HEK293 (cell line): ENCODE data around the gene TMCC1.

ENCODE experiments used
- CTCF ChIA-PET: fragments of 350-600 bp; formaldehyde crosslinking; extraction: SDS; loops from one replicate; lab custom pipeline; 2021; ENCODE audit warnings: antibody characterized with exemption; lab: Yijun Ruan, JAX
- POLR2A ChIA-PET: fragments of 300-600 bp; formaldehyde crosslinking; extraction: SDS; loops from one replicate; lab custom pipeline; 2020; ENCODE audit warnings: antibody characterized with exemption, inconsistent platforms; lab: Yijun Ruan, JAX
- H3K27ac ChIP-seq: fragments of 200-500 bp; sonication (Bioruptor generic); 2 replicates; pipeline ENCODE4 v1.5.1; 2014; ENCODE audit warnings: low read depth, low read length, control low read depth, inconsistent platforms; ENCODE audit errors: extremely low read depth
- H3K36me3 ChIP-seq, 2 experiments: fragments of 200-500 bp in 1 of 2; sonication (Bioruptor generic) in 1 of 2; 1 replicate in 1 of 2; 2 replicates in 1 of 2; pipeline ENCODE4 v1.5.1; 2014 to 2017; ENCODE audit warnings: inconsistent platforms in 2 of 2, low read length in 2 of 2; ENCODE audit not compliant: control insufficient read depth in 2 of 2, insufficient read depth in 1 of 2
- H3K4me1 ChIP-seq: fragments of 200-500 bp; sonication (Bioruptor generic); 2 replicates; pipeline ENCODE4 v1.5.1; 2014; ENCODE audit warnings: mild to moderate bottlenecking, low read length, inconsistent platforms; ENCODE audit not compliant: control insufficient read depth, insufficient read depth
- H3K4me3 ChIP-seq: 2 replicates; pipeline ENCODE4 v1.5.1; 2011; ENCODE audit warnings: low read depth, mild to moderate bottlenecking, control low read depth, low read length, moderate library complexity
- H3K9me3 ChIP-seq: fragments of 200-500 bp; sonication (Bioruptor generic); 2 replicates; pipeline ENCODE4 v1.5.1; 2014; ENCODE audit warnings: low read depth, low read length, inconsistent platforms; ENCODE audit not compliant: control insufficient read depth, insufficient read depth
- ATF2 ChIP-seq: fragments of 450-650 bp; formaldehyde crosslinking; IDR thresholded peaks from 2 replicates; pipeline ENCODE4 v1.5.1; 2016; ENCODE audit warnings: missing biosample characterization, missing genetic modification characterization, low read depth
- BCL11B ChIP-seq: fragments of 450-650 bp; formaldehyde crosslinking; IDR thresholded peaks from 2 replicates; pipeline ENCODE4 v1.5.1; 2016; ENCODE audit warnings: low read depth, missing biosample characterization, missing genetic modification characterization
- MYNN ChIP-seq: fragments of 450-650 bp; formaldehyde crosslinking; IDR thresholded peaks from 2 replicates; pipeline ENCODE4 v1.5.1; 2016; ENCODE audit warnings: missing biosample characterization, missing genetic modification characterization, borderline replicate concordance
- PRDM10 ChIP-seq: fragments of 450-650 bp; formaldehyde crosslinking; IDR thresholded peaks from 2 replicates; pipeline ENCODE4 v1.5.1; 2016; ENCODE audit warnings: missing biosample characterization, missing genetic modification characterization
- RBAK ChIP-seq: fragments of 450-650 bp; formaldehyde crosslinking; IDR thresholded peaks from 2 replicates; pipeline ENCODE4 v1.5.1; 2016; ENCODE audit warnings: missing biosample characterization, missing genetic modification characterization
- YY2 ChIP-seq: fragments of 450-650 bp; formaldehyde crosslinking; IDR thresholded peaks from 2 replicates; pipeline ENCODE4 v1.5.1; 2016; ENCODE audit warnings: missing biosample characterization, missing genetic modification characterization
- ZBTB44 ChIP-seq: fragments of 450-650 bp; IDR thresholded peaks from 2 replicates; pipeline ENCODE4 v1.5.1; 2018; ENCODE audit warnings: missing biosample characterization, mild to moderate bottlenecking, missing genetic modification characterization
- ZFHX2 ChIP-seq: fragments of 450-650 bp; formaldehyde crosslinking; conservative IDR thresholded peaks from 2 replicates; pipeline ENCODE4 v1.5.1; 2016; ENCODE audit warnings: missing biosample characterization, missing genetic modification characterization
- ZNF2 ChIP-seq: fragments of 450-650 bp; formaldehyde crosslinking; IDR thresholded peaks from 2 replicates; pipeline ENCODE4 v1.5.1; 2016; ENCODE audit warnings: missing biosample characterization, missing genetic modification characterization
- ZNF280C ChIP-seq: fragments of 450-650 bp; formaldehyde crosslinking; IDR thresholded peaks from 2 replicates; pipeline ENCODE4 v1.5.1; 2016; ENCODE audit warnings: missing biosample characterization, missing genetic modification characterization
- ZNF394 ChIP-seq: fragments of 450-650 bp; formaldehyde crosslinking; IDR thresholded peaks from 2 replicates; pipeline ENCODE4 v1.5.1; 2016; ENCODE audit warnings: missing biosample characterization, missing genetic modification characterization, mild to moderate bottlenecking, moderate library complexity, borderline replicate concordance
- ZNF404 ChIP-seq: fragments of 450-650 bp; formaldehyde crosslinking; IDR thresholded peaks from 2 replicates; pipeline ENCODE4 v1.5.1; 2017; ENCODE audit warnings: missing biosample characterization, missing genetic modification characterization
- ZNF423 ChIP-seq: fragments of 450-650 bp; formaldehyde crosslinking; IDR thresholded peaks from 2 replicates; pipeline ENCODE4 v1.5.1; 2016; ENCODE audit warnings: missing biosample characterization, missing genetic modification characterization
- ZNF449 ChIP-seq: fragments of 450-650 bp; formaldehyde crosslinking; IDR thresholded peaks from 2 replicates; pipeline ENCODE4 v1.5.1; 2017; ENCODE audit warnings: missing biosample characterization, mild to moderate bottlenecking, missing genetic modification characterization, moderate library complexity
- ZNF600 ChIP-seq: fragments of 450-650 bp; formaldehyde crosslinking; IDR thresholded peaks from 2 replicates; pipeline ENCODE4 v1.5.1; 2016; ENCODE audit warnings: missing biosample characterization, missing genetic modification characterization
- ZNF626 ChIP-seq: fragments of 450-650 bp; sonication (Bioruptor Pico); formaldehyde crosslinking; IDR thresholded peaks from 2 replicates; pipeline ENCODE4 v1.5.1; 2018; ENCODE audit warnings: missing biosample characterization, missing genetic modification characterization, inconsistent platforms
- ZNF664 ChIP-seq: fragments of 450-650 bp; formaldehyde crosslinking; IDR thresholded peaks from 2 replicates; pipeline ENCODE4 v1.5.1; 2016; ENCODE audit warnings: missing biosample characterization, missing genetic modification characterization

TMCC1 gene

GRCh38 chr3:129624347-129625071, 269.0 kb downstream of the TMCC1 start:
- peaks cover 3% of the 10 kb centered on the region; the same call in 1 of the 2 replicates for H3K4me1 ChIP-seq
- POLR2A ChIA-PET = interaction anchor here (1.0 kb wide), 1 partner anchor 11 kb away, joined by 3 read pairs; no protein-coding TSS in a partner anchor
- TF ChIP-seq PRDM10 (tag by site-specific recombination) (peak; percentile 73), ZNF404 (tag by site-specific recombination) (no peak), BCL11B (tag by site-specific recombination) (no peak)
- CTCF ChIA-PET = interaction anchor here (0.8 to 1.1 kb wide), 2 partner anchors 113 to 654 kb away, joined by 3 to 4 read pairs; no protein-coding TSS in a partner anchor
- no peaks in the 10 kb centered on the region for H3K36me3 ChIP-seq
- H3K4me3 ChIP-seq = no peak overlapping the region
- no peak overlapping the region for H3K27ac ChIP-seq
- H3K9me3 ChIP-seq = no peaks in the 10 kb centered on the region

- H3K9me3 ChIP-seq = no peaks in the 10 kb centered on the region
- POLR2A ChIA-PET = no interaction called here
- H3K36me3 ChIP-seq = no peaks in the 10 kb centered on the region
- CTCF ChIA-PET = interaction anchor here (0.6 kb wide), 1 partner anchor 295 kb away, joined by 4 read pairs; no protein-coding TSS in a partner anchor
- H3K27ac ChIP-seq = no peak overlapping the region
- TF ChIP-seq ZNF449 (tag by site-specific recombination) (peak; percentile 79), ZNF2 (tag by site-specific recombination) (no peak), MYNN (no peak)
- peaks cover 3% of the 10 kb centered on the region; the same call in 1 of the 2 replicates for H3K4me1 ChIP-seq
- no peak overlapping the region for H3K4me3 ChIP-seq
Measured at GRCh38 chr3:129623447-129624118, 269.9 kb downstream of the TMCC1 start.

GRCh38 chr3:129622933-129623332, 270.6 kb downstream of the TMCC1 start:
- Histone ChIP-seq H3K4me1 (peaks cover 3% of the 10 kb centered on the region; the same call in 1 of the 2 replicates), H3K9me3 (no peaks in the 10 kb centered on the region), H3K27ac (no peak overlapping the region), H3K36me3 (no peaks in the 10 kb centered on the region), H3K4me3 (no peak overlapping the region)
- CTCF ChIA-PET = interaction anchor here (0.6 kb wide), 2 partner anchors 224 to 294 kb away, joined by 3 to 4 read pairs; no protein-coding TSS in a partner anchor
- POLR2A ChIA-PET = no interaction called here
- TF ChIP-seq ZFHX2 (tag by site-specific recombination) = no peak
- no peak for TF ChIP-seq ZNF280C (tag by site-specific recombination)
- no peak for TF ChIP-seq ZBTB44 (tag by site-specific recombination)
- no peak for TF ChIP-seq ZNF394 (tag by site-specific recombination)
- no peak for TF ChIP-seq ZNF600
- TF ChIP-seq RBAK (tag by site-specific recombination) = no peak
- TF ChIP-seq ZNF626 (tag by site-specific recombination) = no peak
- no peak for TF ChIP-seq ATF2
- TF ChIP-seq ZNF664 = no peak
- no peak for TF ChIP-seq YY2 (tag by site-specific recombination)
- TF ChIP-seq ZNF423 (tag by site-specific recombination) = no peak
